Testis (tissue), 2 donors: ENCODE measurements around the gene PRKACB.

Experiments used
- CTCF ChIP-seq, 3 experiments: fragments of 450-650 bp in 2 of 3; fragments of 200-600 bp in 1 of 3; sonication (generic) in 1 of 3; IDR thresholded peaks; one replicate each; pipeline ENCODE4 v1.5.1; 2016 to 2019; ENCODE audit warnings: antibody characterized with exemption in 3 of 3, mild to moderate bottlenecking in 2 of 3, moderate library complexity in 1 of 3
- POLR2A ChIP-seq: fragments of 450-650 bp; IDR thresholded peaks from one replicate; pipeline ENCODE4 v1.6.1; 2017; ENCODE audit warnings: antibody characterized with exemption, mild to moderate bottlenecking, moderate library complexity

DNA sequence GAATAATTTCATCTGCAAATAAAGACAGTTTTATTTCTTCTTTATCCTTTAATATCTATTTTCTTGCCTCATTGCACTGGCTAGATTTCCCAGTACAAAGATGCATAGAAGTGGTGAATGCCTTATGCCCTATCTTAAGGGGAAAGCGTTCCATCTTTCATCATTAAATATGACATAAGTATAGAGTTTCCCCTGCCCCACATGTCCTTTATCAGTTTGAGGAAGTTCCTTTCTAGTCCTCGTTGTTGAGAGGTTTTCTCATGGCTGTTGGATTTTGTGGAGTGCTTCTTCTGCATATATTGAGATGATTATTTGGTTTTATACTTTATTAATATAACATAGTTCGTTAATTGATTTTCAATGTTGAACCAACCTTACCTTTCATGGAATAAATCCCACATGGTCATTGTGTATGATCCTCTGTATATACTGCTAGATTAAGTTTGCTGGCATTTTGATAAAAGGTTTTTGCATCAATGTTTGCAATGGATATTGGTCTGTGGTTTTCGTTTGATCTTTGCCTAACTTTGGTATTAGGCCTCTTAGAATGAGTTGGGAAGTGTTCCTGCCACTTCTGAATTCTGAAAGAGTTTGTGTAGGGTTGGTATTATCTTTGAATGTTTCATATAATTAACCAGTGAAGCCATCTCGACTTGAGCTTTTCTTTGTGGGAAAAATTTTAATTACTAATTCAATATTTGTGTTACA is 15.6 kb downstream of the PRKACB start:
- TF ChIP-seq CTCF (IDR thresholded peaks at IDR 0.05) (no peak), POLR2A (no peak)
